GM18858 (cell line): Measurements from ENCODE around the gene CSMD2.
"Not testable (repeated sequence)": the region's sequence is repeated elsewhere in the genome, so short reads cannot be mapped to it uniquely, and the experiment has no call there.

ENCODE experiments used
- ATAC-seq: cut with Tn5 transposase; IDR thresholded peaks from one replicate; pipeline ENCODE4 v1.9.1; 2021; ENCODE audit not compliant: unreplicated experiment

Gene CSMD2

GRCh38 chr1:34113362-34113761 lies 51.7 kb downstream of the CSMD2 start:
- no peak for ATAC-seq

GRCh38 chr1:34108711-34109110 lies 56.3 kb downstream of the CSMD2 start:
- no peak for ATAC-seq

- ATAC-seq = no peak
Measured at GRCh38 chr1:34108269-34108668, 56.8 kb downstream of the CSMD2 start.

GRCh38 chr1:34101151-34101550 lies 63.9 kb downstream of the CSMD2 start:
- no peak for ATAC-seq

GRCh38 chr1:34100332-34100731 lies 64.7 kb downstream of the CSMD2 start:
- ATAC-seq = no peak

- not testable (repeated sequence) for ATAC-seq
Measured at GRCh38 chr1:34092399-34092798, 72.6 kb downstream of the CSMD2 start.

- no peak for ATAC-seq
Measured at GRCh38 chr1:34089731-34090130, 75.3 kb downstream of the CSMD2 start.

- no peak for ATAC-seq
Measured at GRCh38 chr1:34087986-34088385, 77.0 kb downstream of the CSMD2 start.

- no peak for ATAC-seq
Measured at GRCh38 chr1:34086561-34086960, 78.5 kb downstream of the CSMD2 start.

GRCh38 chr1:34083974-34084373 lies 81.1 kb downstream of the CSMD2 start:
- ATAC-seq = no peak

- ATAC-seq = not testable (repeated sequence)
Measured at GRCh38 chr1:34082085-34082670, 82.9 kb downstream of the CSMD2 start.

- ATAC-seq = no peak
Measured at GRCh38 chr1:34078383-34078782, 86.6 kb downstream of the CSMD2 start.

GRCh38 chr1:34075576-34075975 lies 89.5 kb downstream of the CSMD2 start:
- no peak for ATAC-seq

- ATAC-seq = no peak
Measured at GRCh38 chr1:34073028-34073695, 91.9 kb downstream of the CSMD2 start.

GRCh38 chr1:34070201-34070836 lies 94.7 kb downstream of the CSMD2 start:
- no peak for ATAC-seq

GRCh38 chr1:34066981-34067603 lies 97.9 kb downstream of the CSMD2 start:
- ATAC-seq = no peak

GRCh38 chr1:34066166-34066565 lies 98.9 kb downstream of the CSMD2 start:
- ATAC-seq = no peak

- ATAC-seq = no peak
Measured at GRCh38 chr1:34065498-34065897, 99.5 kb downstream of the CSMD2 start.

GRCh38 chr1:34060901-34061415 lies 104.1 kb downstream of the CSMD2 start:
- ATAC-seq = no peak

- no peak for ATAC-seq
Measured at GRCh38 chr1:34060187-34060730, 104.8 kb downstream of the CSMD2 start.

GRCh38 chr1:34057347-34058130 lies 107.5 kb downstream of the CSMD2 start:
- no peak for ATAC-seq
